Activated effector memory CD4-positive, alpha-beta T cell treated with Interleukin-2 at 50 U/mL for 16 hours (primary cell): ENCODE measurements around the gene TNPO1.

Experiments used
- DNase-seq: peaks from one replicate; pipeline ENCODE4 v3.0.0-alpha.2; 2020

TNPO1 gene

DNA sequence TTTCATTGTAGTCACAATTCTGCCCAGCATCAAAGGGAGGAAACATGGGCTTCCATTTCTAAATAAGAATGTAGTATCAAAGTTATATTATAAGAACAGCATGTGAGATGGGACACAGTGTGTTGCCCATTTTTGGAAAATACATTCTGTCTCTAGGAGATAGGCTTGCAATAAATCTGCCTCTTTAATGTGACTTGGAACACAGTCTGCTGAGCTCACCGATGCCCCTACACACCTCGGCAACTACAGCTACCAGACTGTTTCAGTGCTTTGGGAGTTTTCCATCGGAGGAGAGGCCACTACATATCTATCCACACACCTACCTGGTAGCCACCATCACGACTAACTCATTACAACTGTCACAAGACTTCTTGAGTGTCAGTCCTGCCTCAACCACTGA is 120.4 kb downstream of the TNPO1 start:
- no peak for DNase-seq

- DNase-seq, result no peak
These were observed 121.1 kb downstream of the TNPO1 start for GRCh38 chr5:72937517-72938061.

- DNase-seq, result no peak
These were observed 121.7 kb downstream of the TNPO1 start for GRCh38 chr5:72938206-72938605.

DNA sequence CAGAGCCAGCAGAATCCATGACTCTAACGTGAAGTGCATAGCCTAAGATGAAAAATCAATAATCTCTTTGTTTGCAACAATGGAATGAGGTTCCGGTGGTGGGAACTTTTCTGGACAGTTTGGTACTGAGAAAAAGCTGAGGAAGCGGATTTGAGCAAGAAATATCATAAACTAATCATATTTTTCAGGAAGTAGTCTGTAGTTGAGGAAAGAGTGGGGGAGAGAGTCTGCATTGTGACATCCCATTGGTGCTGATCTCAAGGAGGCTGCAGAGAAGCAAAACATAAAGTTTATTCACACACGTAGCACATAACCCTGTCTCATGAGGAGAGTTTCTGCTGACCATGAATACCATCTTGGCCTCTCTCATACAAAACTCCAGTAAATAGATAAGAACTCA is 123.6 kb downstream of the TNPO1 start:
- no peak for DNase-seq

DNA sequence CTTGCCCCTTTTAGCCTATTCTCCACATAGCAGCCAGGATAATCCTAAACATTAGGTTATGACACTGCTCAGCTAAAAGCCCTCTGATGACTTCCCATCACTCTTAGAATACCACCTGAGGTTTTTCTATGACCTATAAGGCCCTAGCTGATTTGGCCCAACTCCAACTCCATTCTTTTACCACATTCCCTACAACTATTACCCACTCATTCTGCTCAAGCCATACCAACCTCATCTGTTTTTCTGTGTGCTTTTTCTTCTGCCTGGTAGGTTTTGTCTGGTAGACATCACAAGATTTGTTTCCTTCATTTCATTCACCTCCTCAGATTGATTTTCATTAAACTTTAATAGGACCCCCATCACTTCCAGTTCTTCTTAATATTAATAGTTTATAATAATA is 126.8 kb downstream of the TNPO1 start:
- no peak for DNase-seq

DNA sequence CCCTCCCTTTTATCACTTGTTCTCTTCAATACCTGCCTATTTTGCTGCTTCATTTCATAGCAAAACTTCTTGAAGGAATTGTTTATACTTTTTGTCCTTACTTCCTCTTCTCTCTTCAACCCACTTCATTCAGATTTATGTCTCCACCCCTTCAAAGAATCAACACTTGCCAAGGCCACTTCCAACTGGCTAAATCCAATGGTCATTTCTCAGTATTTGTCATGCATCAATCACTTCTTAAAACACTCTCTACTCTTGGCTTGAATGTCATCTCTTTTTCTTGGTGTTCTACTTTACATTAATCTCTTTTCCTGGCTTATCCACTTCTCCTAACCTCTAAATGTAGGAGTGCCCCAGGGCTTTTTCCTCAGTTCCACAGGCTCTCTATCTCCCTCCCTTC is 131.0 kb downstream of the TNPO1 start:
- DNase-seq, result no peak

DNA sequence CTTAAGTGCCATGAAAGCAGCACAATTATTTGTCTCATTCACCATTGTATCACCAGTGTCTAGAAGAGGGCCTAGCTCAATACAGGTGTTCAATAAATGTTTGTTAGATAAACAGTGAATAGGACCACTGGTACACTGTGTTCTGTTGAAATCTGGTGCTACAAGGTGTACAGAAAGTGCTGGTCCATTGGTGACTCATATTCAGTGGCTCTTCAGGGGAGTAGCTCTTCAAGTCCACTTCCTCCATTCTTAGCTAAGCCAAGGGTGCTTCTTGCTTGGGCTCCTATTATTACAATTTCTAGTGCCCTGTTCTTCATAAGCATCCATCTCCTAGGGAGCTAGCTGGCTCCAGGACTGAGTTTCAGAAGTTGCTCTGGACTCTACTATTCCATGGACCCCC is 133.0 kb downstream of the TNPO1 start:
- DNase-seq, result no peak

DNA sequence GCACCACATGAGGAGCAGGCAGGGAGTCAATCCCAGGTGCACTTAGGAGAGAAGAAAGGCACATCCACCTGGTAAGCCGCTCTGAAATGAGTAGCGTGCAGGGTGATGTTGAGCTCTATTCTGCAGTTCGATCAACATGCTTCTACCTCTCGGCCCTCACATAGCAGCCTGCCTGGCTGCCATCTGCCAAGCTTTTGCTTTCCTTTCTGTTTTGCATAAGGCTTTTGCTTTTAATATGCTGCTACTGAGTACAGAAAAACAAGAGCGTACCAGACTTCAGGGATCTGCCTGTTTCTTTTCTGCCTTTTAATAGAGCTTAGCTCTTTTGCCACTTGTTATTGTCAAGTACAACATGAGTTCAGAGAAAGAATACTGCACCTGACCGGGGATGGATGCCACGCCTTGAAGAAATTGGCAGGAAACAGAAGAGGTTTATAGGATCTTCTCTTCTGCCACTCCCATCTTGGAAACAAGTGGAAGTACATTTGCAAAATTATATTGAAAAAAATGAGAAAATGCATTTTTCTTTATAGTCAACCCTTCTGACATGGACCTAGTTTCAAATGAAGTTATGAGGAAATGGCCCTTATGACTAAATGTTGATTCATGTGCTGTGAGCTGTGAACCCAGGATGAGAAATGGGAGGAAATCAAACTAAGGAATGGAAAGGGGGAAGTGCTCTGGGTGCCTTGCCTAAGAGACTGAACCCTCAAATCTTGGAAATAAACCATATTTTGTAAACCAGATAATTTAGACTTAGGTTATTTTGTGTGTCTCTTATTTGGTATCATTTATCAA is 135.4 kb downstream of the TNPO1 start:
- DNase-seq, result no peak

- no peak for DNase-seq
These were observed 137.9 kb downstream of the TNPO1 start for GRCh38 chr5:72954389-72954788.

DNA sequence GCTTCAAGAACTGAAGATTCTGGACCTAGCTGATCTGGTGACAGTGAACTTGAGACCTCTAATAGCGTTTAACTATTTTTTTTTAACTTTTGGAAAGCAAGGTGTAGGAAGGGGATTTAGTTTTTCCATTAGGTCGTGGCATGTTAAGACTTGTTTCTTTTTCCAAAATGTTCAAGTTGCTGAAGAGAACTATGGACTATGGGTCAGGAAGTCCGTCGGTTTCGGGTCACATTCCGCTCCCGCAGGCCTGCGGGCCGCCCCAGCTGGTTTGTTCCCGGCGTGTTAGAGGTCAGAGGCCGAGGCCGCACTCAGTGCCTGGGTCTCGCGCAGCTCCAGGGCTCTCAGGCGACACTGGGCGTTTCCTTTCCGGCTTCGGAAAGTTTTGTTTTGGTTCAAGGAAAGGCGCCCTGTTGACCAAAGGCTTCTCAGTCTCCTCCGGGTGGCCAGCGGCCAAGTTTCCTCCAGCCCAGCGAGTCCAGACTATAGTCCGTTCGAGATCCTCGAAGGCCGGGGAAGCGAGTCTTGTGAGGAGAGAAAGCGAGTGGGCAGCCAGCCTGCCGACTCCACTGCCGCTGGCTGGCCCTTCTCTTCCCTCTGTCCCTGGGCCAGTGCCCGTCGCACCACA is 138.8 kb downstream of the TNPO1 start:
- no peak for DNase-seq

- peak; percentile 88 for DNase-seq
These were observed 139.4 kb downstream of the TNPO1 start, which contains the start of gene FCHO2 for GRCh38 chr5:72955768-72956323. Gene FCHO2, plus strand, starts transcription at chr5:72956041. Its CDS starts 56 bp downstream, at chr5:72956097.

- no peak for DNase-seq
These were observed 140.1 kb downstream of the TNPO1 start for GRCh38 chr5:72956324-72957140.

DNA sequence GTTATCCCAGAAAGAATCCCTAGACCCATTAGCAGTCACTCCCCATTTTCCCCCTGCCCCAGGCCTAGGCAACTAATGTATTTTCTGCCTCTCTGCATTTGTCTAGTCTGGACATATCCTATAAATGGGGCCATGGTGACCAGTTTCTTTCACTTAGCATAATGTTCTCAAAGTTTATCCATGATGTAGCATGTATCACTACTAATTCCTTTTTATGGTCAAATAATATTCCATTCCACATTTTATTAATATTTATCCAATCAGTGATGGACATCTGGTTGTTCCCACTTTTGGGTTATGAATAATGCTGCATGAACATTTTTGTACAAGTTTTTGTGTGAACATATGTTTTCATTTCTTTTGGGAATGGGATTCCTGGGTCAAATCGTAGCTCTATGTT is 140.9 kb downstream of the TNPO1 start:
- no peak for DNase-seq

DNA sequence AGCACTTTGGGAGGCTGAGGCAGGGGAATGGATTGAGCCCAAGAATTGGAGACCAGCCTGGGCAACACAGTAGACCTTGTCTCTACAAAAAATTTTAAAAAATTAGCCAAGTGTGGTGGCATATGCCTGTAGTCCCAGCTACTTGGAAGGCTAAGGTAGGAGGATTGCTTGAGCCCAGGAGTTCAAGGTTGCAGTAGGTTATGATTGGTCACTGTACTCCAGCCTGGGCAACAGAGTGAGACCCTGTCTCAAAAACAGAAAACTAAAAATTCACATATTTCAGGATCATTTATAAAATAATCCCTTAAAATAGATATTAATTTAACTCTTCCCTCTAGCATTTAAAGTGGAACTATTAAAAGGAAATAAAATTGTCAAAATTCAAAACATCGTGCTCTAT is 142.8 kb downstream of the TNPO1 start:
- DNase-seq, result no peak
